NCI-H1105 treated with DMSO at 0.1 percent for 48 hours (cell line): Measurements from ENCODE around the gene TNPO3.

Experiments
- DNase-seq: peaks from one replicate; lab custom pipeline; 2025; lab: John Stamatoyannopoulos, UW

The TNPO3 gene

DNA sequence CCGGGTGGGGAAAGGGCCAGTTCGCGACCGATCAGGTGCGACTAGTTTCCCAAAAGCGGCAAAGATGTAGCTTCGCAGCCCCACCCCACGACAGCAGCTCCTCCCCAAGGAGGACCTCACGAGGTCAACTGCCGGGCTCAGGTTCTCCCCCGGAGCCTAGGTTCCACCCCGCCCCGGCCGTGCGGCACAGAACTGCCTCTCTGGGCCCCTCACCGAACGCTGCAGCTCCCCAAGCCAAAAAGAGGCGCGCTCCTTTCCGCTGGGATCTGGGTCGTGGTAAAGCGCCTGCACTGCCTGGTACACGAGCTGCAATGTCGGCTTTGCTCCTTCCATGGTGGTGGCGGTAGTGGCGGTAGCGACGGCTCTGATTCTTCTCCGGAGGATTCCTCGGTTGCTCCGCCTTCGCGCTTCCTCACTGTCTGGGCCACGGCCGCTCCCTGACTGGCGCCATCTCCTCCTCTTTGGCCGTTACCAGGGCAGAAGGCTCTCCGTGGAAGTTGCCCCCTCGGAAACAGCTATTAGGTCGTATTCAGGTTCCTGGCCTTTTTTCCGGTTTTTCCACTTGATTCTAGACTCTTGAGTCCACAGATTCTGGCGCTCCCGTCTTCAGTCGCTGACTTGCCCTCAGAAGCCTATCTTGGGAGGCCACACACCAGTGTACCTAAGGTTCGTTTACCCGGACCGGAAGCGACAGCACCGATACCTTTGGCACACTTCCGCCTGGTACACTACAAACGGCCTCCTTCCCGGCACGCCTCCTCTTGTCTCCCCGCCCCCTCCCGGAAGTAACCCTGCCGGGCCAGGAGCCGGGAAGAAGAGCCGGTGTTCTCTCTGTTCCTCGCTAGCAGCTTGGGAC is at the start of gene TNPO3:
Gene TNPO3 (minus strand): TSS at position 674 of the 856 bp plus-strand sequence. CDS start 341 bp downstream, at position 333.
- peak; percentile 94 for DNase-seq

DNA sequence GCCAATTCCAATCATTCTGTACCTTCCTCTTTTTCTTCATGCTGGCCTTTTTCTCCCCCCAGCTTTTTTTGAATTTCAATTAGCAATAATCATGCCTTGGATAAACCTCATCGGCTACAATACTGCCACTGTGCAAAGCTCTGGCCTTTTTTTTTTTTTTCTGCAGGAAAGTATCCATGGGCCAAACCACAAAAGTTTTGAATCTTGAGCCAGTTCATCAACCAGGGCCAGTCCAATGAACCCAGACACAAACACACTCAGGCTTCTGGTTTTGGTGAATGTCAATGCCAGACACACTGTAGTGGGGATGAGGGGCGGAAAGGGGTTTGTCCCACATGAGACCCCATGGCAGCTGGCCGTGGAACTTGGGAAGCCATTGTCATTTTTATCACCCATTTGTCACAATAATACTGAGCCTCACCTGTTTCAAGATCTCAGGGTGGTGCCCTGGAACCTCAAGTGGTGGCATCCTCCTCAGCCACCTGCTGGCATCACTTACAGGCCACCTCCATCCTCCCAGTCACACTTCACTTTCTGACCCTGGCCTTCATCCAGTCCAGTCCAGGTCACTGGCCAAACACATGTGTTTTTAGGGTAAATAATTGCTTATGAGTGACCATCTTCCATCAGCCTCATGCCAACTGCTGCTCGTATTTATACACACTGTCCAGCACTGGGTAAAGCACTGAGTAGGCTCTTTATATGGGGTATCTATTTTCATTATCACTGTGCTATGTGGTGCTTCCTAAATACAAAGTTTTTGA is 48.8 kb upstream of the TNPO3 start:
- DNase-seq, result no peak

DNA sequence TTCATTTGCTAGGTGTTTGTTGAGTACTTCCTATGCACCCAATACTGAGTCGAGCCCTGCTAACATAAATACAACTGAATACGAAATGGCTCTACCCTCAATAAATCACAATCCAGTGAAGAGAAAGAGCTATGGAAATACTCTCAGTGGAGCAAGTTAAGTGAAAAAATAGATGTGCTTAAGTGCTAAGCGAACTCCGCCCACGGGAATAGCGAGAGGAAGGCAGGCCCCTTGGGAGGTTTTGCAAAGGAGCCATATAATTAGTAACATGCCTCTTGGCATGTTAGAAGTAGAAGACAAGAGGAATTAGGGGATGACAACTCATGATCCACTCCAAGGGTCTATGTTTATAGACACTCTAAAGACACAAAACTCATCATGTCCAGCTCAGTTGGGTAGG is 46.8 kb upstream of the TNPO3 start:
- DNase-seq, result no peak

DNA sequence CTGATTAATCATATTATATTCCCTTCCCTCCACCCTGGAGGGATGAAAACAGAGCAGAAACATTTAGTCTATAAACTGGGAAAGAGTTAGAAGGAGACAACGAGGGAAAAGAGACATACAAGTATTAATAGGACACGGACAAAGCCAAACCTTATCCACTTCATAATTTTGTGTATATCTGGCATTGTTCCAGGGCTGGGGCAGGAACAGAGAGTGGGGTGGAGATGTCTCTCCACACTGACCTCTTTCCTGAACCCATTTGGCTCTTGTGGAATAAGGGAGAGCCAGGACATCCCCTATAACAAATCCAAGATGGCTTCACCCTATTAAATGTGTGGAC is 45.9 kb upstream of the TNPO3 start:
- DNase-seq, result no peak

DNA sequence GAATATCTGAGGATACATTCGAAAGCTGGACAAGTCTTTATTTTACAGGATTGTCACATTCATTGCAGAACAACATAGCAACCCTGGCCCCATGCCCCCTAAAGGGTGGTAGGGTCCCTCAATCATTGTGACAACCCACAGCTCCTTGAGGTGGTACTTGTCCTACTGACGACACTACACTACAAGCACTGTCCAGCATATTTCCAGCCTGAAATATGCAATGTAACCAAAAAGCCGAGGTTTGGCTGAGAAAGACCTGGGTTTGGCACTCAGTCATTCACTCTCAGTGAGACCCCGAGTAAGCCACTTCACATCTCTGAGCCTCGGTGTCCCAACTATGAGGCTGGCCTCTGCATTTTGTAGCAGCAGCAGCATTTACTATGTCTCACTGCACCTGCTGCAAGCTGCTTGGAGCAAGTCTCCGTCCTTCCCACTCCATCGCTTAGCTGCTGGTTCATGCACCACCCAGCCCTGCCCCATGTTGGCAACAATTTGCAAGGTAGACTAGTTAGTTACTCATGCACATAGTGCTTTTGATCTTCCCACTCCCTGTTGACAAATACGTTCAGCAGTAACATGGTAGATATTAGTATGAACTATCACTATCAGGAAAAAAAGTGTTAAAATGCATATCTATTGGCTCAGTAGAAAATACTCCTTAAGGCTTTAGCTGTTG is 43.6 kb upstream of the TNPO3 start:
- no peak for DNase-seq

DNA sequence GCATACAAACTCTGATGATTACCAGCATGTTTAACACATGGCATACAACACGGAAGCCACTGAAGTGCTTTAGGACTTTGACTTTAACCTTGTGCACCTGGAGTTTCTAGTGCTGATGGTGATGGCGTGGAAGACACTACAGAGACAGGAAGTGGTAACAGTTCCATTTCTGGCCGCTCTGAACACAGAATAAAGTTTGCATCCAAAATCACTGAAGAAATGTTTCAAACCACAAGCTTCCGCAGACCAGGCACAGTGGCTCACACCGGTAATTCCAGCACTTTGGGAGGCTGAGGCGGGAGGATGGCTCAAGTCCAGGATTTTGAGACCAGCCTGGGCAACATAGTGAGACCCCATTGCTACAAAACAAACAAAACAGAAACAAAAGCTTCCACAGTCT is 40.3 kb upstream of the TNPO3 start:
- no peak for DNase-seq

DNA sequence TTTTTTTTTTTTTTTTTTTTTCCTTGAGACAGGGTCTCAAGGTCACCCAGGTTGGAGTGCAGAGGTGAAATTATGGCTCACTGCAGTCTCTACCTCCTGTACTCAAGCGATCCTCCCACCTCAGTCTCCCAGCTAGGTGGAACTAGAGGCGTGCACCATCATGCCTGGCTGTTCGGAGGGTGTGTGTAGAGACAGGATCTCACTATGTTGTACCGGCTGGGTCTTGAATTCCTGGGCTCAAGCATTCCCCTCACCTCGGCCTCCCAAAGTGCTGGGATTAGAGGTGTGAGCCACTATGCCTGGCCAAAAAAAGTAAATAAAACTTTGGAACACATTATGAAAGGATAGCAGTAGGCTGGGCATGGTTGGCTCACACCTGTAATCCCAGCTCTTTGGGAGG is 39.6 kb upstream of the TNPO3 start:
- no peak for DNase-seq

DNA sequence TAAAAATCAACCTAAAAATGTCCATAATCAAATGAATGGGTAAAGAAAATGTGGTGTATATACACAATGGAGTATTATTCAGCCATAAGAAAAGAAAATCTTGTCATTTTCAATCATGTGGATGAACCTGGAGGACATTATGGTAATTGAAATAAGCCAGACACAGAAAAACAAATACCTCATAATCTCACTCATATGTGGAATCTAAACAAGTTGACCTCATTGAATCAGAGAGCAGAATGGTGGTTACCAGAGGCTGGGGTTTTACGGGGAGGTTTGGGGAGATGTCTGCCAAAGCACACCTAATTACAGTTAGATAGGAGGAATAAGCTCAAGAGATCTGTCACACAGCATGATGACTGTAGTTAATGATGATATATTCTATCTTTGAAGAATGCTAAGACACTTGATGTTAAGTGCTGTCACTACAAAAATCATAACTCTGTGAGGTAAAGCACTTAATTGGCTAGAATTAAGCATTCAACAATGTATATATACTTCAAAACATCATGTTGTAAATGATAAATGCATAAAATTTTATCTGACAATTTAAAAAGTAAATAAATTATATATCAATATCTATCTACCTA is 39.1 kb upstream of the TNPO3 start:
- DNase-seq, result no peak

DNA sequence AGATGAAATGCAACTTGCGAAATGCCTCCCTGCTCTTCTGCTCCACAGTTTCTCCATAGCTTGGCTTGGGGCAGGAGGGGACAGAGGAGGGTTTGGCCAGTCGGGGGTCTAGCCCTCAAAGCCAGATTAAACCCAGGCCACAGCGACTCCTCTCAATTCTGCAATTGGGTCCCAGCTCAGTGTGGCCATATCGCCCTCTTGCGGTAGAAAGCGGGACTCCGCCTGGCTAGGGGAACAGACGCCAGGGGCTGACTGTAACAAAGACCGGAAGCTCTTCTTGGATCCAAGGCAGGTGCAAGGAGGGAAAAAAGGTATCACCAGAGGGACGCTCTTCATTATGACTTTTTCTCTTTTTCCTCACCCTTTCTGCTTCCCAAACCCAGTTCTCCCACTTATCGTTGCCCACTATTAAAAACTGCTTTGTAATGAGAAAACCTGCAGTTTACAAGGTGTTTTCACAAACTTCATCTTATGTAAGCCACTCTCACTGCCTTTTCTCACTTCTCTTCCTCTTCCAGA is 36.6 kb upstream of the TNPO3 start:
- DNase-seq, result peak; percentile 82

DNA sequence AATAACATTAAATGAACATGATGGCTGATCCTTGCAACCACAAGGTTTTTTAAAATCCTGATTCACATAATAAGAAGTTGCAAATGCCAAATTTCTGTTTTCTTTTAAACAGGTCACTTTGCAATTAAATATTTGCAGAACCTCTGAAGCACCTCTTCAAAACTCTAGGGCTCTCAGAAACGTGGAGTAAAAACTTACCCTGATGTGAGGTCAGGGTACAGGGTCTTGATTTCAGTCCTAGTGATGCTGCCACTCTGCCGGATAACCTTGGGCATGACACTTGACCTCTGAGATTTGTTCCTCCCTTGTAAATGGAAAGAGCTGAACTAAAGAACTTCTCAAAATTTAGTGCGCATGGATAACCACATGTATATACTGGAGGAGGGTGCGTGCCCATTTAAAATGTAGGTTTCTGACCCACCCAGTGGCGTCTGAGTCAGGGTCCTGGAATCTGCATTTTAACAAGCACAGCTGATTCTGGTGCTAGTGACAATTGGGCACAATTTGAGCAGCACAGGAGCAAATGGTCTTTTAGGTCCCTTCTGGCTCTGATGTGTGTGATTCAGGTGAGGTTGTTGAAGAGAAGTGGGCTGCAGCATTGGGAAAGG is 35.5 kb upstream of the TNPO3 start:
- DNase-seq, result no peak

DNA sequence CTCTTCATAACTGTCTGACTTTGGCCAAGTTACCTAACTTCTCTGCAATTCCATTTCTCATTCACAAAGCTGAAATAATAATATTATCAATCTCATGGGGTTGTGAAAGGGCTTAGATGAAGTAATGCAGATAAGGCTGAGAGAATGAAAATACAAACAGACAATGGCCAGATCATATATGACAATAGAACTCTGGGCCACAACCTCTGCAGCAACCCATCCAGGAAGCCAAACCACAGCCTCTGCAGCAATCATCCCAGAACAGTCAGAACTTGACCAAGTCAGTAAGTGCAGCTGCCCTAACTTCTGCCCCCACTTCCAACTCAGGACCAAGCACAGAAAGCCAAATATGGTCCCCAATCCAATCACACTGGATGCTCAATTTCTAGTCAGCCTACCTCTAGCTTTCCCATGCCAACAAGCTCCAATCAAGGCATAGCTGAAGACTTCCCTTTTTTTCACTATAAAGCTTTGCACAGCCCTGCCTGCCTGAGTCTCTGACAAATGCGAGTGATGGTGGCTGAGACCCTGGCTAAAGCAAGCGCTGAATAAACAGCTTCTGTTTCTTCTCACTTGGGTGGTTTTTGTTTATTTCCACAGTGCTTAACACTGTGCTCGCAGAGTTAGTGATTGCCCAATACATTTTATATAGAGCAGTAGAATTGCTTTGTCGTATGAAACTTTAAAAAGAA is 34.8 kb upstream of the TNPO3 start:
- no peak for DNase-seq

DNA sequence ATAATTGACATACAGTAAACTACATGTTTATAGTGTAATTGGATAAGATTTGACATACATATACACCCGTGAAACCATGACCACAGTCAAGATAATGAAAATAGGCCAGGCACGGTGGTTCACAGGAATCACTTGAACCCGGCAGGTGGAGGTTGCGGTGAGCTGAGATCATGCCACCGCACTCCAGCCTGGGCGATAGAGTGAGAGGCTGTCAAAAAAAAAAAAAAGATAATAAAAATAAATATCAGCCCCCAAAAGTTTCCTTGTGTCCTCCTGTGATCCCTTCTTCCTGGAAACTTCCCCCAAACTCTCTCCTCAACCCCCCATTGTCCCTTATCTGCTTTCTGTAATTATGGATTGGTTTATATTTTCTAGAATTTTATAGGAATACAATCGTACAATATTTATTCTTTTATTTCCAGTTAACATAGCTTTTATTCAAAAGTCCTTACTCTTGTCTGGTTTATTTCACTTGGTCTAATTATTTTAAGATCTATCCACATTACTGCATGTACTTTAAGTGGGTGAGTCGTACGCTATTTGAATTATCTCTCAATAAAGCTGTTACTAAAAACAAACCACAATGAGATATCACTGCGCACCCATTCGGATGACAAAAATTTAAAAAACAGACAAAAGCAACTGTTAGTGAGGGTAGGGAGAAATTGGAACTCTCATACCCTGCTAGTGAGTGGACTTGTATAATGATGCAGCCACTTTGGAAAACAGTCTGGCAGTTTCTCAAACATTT is 30.1 kb upstream of the TNPO3 start:
- no peak for DNase-seq

DNA sequence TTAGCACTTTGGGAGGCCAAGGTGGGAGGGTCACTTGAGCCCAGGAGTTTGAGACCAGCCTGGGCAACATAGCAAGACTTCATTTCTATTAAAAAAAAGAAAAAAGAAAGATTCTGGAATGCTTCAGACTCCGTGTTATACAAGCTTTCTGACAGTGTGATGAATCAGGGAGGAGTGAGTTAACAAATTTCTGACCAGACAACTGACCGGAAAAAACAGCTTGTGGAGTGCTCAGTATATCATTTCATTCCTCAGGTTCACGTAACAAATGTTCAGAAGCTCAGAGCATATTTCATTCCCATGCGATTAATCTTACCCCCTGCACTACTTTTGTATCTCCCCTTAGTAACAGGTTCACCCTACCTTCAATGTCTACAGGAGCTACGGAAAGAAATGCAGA is 28.6 kb upstream of the TNPO3 start:
- no peak for DNase-seq

DNA sequence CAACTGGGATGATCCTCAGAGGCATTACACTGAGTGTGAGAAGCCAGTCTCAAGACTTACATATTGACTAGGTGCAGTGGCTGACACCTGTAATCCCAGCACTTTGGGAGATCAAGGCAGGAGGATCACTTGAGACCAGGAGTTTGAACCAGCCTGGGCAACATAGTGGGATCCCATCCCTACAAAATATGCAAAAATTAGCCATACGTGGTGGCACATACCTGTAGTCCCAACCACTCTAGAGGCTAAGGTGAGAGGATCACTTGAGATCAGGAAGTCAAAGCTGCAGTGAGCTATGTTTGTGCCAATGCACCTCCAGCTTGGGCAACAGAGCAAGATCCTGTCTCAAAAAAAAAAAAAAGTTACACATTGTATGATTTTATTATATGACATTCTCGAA is 23.5 kb upstream of the TNPO3 start:
- DNase-seq, result no peak

DNA sequence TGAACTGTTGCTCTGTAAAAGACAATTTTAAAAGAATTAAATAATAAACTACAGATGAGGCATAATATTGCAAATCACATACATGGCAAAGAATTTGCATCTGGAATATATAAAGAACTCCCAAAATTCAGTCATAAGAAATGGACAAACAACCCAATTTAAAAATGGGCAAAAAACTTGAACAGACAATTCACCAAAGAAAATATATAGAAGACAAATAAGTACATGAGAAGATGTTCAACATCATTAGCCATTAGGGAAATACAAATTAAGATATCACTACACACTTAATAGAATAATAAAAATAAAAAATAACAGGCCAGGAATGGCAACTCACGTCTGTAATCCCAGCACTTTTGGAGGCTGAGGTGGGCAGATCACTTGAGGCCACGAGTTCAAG is 22.0 kb upstream of the TNPO3 start:
- no peak for DNase-seq

DNA sequence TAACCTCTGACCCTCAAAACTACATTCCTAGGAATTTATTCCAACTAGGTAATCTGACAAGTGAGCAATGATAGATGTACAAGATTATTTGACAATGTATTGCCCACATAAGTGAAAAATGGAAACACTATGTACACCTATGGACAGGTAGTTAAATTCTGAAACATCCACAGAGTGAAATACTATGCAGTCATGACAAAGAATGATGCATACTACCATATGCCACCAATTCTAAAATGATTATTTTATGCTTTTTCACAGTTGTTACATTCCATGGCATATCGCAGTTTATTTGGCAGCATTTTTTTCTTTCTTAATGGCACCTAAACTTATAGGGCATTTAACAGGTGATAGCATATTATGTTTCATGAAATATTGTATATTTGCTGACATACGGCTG is 20.1 kb upstream of the TNPO3 start:
- no peak for DNase-seq

DNA sequence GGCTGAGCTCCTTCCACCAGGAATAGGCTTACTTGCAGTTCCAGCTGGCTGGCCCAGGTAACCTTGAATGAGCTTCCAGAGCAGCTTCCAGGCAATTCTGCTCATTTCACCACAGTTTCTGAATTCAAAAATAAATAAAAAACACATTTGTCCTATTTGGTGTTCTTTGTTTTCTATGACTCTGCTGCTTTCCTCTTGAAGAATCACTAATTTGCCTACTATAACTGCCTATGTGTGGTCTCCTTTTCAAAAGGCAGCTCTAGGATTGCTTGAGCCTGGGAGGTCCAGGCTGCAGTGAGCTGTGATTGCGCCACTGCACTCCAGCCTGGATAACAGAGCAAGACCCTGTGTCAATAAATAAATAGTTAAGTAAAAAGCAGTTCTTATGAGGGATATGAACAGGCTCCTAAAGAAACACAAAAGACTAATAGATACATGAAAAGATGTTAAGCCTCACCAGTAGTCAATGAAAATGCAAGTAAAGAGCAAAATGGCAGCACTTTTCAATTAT is 19.5 kb upstream of the TNPO3 start:
- DNase-seq, result no peak

DNA sequence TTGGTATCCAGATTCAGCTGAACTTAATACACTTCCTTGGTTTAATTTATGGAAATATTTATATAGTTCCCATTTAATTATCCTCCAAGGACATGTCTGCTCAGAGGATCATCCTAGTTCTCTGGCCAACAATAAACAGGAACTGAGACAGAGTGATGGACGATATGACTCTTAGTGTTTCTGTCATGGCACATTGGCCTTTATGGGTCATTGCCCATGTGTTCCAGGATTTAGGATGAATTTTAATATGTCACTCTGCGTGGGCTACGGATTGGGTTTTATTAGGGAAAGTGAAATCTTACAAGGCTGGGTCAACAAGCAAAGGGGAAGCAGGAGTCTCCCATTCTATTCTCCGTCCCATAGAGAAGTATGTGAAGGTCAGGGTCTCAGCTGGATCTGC is 18.8 kb upstream of the TNPO3 start:
- no peak for DNase-seq

DNA sequence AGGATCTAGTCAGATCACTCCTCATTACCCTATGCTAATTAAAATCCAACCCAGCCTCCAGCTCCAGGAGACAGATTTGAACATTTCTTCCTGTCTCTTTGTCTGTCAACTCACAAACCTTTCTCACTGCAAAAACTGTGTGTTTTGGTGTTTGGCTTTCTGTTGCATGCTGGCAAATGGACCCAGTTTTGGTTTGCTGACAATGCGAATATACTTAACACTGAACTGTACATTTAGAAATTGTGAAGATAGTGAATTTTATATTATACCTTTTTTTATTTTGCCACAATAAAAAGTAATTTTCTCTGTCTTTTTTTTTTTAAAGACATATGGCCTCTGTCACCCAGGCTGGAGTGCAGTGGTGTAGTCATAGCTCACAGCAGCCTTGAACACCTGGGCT is 18.3 kb upstream of the TNPO3 start:
- DNase-seq, result no peak

DNA sequence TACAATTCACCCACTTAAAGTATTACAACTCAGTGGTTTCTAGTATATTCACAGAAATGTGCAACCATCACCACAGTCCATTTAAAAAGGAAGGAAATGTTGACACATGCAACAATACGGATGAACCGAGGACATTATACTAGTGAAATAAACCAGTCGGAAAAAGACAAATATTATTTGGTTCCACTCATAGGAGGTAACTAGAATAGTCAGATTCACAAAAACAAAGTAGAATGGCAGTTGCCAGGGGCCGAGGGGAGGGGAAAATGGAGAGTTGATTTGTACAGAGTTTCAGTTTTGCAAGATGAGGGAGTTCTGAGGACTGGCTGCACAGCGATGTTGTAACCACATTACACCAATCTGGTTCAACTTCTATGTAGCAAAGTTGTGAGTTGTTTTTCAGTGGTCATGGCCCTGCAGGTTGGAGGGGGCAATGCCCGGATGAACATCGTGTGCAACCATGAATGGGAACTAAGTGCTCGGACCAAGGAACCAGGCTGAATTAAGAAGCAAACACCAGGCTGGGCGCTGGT is 17.6 kb upstream of the TNPO3 start:
- DNase-seq, result no peak
